SK-MEL-5 (cell line): Measurements from ENCODE around the gene NT5DC4. TPM values are rescaled to one million over a fixed set of nuclear protein-coding genes. Genes with fewer than 3 reads are reported as not detected.

ENCODE experiments used
- DNase-seq: peaks from one replicate; pipeline ENCODE4 v3.0.0-alpha.2; 2016; ENCODE audit warnings: low read depth, low spot score
- in situ Hi-C: cut with HindIII; loops from 2 replicates; pipeline ENCODE4 v1.10.0; 2016; ENCODE audit warnings: low sequenced_read_pairs, high pct_unique_total_duplicates, low pct_unique_long_range_greater_than_20kb
- total RNA-seq: library from RNA; depleted of rRNA; stranded (reverse); fragments of >200 nt; shearing (Covaris generic); gene quantifications from 2 replicates; pipeline ENCODE4 v1.2.3, GENCODE V29; 2014

NT5DC4 gene
- total RNA-seq, 1 experiment from 2014 or later, result not detected

DNA sequence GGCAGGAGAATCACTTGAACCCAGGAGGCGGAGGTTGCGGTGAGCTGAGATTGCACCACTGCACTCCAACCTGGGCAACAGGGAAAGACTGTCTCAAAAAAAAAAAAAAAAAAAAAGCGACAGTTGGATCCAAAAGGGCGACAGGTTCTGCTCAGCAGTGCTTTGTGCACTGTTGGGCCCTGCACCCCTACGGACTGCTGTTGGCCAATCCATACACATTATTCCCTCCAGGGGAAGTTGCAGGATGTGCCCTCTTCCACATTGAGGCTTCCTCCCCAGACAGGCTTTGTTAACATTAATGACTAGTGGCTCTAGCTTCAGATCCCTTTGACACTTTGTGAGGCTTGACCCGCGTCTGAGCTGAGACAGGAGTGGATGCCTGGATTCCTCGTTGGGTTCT, 9.4 kb downstream of the NT5DC4 start:
- DNase-seq, result no peak
- in situ Hi-C loops, result no loop called here

- DNase-seq, result no peak
- in situ Hi-C loops, result no loop called here
These were observed 10.0 kb downstream of the NT5DC4 start for GRCh38 chr2:112730791-112731190.

DNA sequence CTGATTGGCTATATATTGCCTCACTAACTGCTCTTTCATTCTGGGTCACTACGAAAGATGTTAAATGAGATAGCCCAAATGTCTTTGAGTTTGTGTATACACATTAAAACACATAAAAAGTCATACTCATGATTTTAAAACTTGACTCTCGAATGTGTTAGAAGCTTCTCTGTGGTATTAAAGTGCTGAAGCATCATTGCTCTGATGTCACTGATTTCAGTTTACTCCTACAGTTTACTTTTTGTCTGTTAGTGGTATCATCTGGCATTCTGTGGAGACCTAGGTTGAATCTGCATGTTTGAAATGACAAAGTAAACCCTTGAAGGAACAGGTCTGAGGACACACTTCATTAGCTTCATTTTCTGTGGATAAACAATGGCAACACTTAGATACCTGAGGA, 10.7 kb downstream of the NT5DC4 start:
- DNase-seq, result no peak
- in situ Hi-C loops, result no loop called here

- in situ Hi-C loops, result no loop called here
- DNase-seq, result no peak
These were observed 12.6 kb downstream of the NT5DC4 start for GRCh38 chr2:112733456-112733855.

DNA sequence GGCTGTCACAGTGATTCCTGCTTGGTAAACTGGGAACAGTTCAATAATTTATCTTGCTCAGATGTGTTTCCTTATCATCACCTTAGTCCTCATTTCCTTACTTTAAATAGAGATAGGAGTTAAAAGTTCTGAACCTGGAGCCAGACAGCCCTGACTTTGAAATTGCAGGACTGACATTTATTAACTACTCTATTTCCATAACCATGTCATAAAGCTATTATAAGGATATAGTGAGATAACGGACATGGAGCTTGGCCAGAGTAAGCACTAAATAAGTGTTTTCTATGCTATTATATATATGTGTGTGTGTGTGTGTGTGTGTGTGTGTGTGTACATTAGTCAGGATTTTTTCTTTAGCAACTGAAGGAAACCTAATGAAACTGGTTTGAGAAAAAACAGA, 13.1 kb downstream of the NT5DC4 start:
- in situ Hi-C loops, result no loop called here

DNA sequence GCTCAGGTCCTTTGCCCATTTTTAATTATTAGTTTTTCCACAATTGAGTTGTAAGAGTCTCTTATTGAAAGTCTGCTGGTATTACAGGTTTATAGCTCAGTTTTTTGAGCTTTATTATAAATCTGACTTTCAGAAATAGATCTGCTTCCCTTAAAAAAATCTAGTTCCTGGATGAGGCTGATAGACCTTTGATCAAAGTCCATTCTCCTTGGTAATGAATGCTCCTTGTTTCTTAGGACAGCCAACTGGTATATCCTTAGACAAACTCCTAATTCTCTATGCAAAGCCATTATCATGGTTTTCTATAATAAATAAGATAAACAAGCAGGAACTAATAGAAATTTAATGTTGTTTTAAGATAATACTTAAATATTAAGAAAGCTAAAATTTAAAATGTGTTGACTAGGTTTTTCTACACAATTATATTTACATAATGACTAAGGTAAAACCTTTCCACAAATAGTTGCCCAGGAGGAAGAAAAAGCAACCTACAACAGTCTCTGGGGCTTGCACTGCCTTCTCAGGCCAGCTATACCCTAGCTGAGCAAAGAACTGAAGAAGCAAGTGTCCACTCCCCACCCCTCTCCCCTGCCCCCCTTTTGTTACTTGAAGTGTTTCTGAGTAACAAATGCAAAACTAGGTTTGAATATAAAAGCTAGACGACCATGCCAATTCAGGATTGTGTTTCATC, 16.9 kb downstream of the NT5DC4 start:
- in situ Hi-C loops, result no loop called here

More for the DNA sequence above, 13.1 kb downstream of the NT5DC4 start:
- DNase-seq, result no peak

DNA sequence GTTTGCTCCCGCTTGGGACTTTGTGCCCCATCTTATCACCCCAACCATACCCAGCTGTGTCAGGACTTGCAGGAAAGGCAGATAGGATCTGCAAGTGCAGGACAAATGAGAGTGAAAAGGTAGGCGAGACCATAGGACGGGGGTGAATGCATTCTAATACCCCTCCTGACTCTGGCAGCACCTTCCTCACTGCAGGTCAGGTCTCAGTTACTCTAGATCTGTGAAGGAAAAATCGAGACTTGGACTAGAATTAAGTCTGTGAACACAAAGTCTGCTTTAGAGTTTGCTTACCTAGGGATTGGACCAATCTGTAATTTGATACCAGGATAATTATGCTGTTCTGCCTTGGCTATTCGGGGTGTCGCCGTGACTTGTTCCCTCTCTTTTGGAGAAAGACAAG, 19.7 kb downstream of the NT5DC4 start:
- in situ Hi-C loops, result no loop called here
- no peak for DNase-seq

More for the DNA sequence above, 16.9 kb downstream of the NT5DC4 start:
- DNase-seq, result no peak

GRCh38 chr2:112749755-112750559, 29.1 kb downstream of the NT5DC4 start:
- peak; percentile 72 for DNase-seq
- in situ Hi-C loops, result loop anchor here (25.0 kb wide), 1 partner anchor 137 kb away; no protein-coding TSS in a partner anchor

DNA sequence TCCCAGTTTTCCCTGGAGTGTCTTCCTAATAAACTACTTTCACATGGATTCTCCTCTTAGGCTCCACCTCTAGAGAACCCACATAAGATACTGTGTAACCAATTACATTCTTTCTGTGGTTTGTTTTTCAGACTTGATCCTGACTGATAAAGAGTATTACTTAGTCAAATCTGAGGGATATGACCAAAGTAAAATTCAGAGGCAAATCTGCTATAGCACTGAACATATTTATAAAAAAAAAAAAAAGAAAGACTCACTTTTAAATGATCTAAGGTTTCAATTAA, 29.7 kb downstream of the NT5DC4 start:
- no peak for DNase-seq
- in situ Hi-C loops, result loop anchor here (25.0 kb wide), 1 partner anchor 137 kb away; no protein-coding TSS in a partner anchor

DNA sequence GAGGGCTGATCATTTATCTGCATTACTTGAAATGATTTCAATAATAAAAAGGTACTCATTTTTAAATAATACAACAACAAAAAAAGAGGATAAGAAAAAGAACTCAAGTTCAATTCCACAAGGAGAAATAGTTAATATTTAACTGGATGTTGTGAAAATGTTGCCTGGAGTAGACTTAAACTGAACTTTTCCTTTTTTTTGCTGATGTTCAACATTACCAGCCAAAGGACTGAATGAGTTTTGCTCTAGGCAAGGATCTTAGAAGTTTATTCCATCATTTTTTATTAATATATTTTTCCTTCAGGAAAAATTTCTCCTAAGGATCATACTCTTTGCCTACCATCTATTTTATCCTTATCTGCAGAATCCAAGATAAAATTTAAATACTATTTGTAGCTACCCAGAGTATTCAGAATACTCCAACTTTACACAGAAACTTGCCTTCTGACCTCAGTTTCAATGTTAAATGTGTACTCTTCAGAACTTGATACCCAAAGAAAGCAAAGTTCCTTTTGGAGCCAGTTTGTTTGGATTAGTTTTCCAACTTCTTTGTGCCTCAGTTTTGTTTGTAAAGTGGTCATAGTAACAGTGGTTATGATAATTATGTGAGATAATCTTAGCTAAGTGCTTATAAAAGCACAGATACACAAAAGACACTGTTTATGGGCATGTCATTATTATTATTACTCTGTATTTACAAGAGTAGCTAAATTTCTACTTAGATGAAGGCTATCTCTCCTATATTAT, 30.8 kb downstream of the NT5DC4 start:
- no peak for DNase-seq
- in situ Hi-C loops, result loop anchor here (25.0 kb wide), 1 partner anchor 136 kb away; no protein-coding TSS in a partner anchor

DNA sequence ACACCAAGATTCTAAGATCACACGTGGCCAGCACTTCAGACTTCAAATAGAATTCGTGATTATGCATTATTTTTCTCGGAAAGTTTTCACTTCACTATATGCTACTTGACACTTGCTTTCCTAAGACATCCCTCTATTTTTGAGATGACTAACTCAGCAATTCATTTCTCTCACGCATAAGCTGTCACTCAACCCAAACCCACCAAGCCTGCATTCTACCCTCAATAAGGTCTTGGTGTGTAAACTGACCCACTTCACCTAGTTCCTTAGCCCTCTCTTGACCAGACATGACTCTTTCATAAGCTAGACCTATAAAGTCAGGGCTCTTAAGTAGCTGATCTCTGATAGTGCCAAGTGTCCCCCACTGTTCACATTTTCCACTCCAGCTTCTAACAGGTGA, 31.8 kb downstream of the NT5DC4 start:
- in situ Hi-C loops, result loop anchor here (25.0 kb wide), 1 partner anchor 135 kb away; no protein-coding TSS in a partner anchor
- no peak for DNase-seq

DNA sequence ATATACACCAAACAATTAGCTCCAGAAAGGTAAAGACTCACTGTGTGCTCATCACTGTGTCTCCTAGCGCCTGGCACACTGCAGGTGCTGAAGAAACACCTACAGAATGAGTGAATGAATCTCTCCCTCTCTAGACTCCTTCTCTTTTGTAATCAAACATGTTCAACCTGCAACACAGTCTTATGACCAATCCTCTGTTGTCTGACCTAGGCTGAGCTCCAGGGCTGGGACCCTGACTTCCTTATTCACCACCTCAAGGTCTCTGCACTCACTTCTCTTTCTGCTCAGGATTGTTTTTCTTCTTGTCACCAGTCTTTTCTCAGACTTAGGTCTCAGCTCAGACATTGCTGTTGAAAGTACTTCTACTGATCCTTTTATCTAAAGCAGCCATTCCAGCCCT, 33.7 kb downstream of the NT5DC4 start:
- in situ Hi-C loops, result loop anchor here (25.0 kb wide), 1 partner anchor 133 kb away; no protein-coding TSS in a partner anchor

GRCh38 chr2:112755444-112755843, 34.6 kb downstream of the NT5DC4 start:
- in situ Hi-C loops, result loop anchor here (25.0 kb wide), 1 partner anchor 132 kb away; no protein-coding TSS in a partner anchor
- DNase-seq, result no peak

More for the DNA sequence above, 33.7 kb downstream of the NT5DC4 start:
- no peak for DNase-seq

DNA sequence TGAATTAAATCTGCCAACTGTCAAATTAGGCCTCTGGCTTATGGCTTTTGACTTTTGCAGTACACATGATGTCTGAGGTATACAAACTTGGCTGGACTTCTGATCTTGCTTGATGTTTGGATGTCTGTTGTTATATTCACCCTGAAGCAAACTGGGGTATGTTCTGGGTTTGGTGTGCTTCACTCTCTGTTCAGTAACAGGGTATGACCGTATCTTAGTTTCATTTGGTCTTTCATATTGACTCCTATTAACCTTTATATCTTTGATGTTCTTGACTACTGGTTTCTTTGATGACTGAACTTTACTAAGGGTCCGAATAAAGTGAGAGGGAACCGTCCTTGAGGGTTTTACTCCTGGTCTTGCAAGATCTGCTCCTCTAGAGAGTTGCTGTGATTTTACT, 35.4 kb downstream of the NT5DC4 start:
- no peak for DNase-seq
- in situ Hi-C loops, result loop anchor here (25.0 kb wide), 1 partner anchor 131 kb away; no protein-coding TSS in a partner anchor

- DNase-seq, result no peak
- in situ Hi-C loops, result loop anchor here (25.0 kb wide), 1 partner anchor 130 kb away; no protein-coding TSS in a partner anchor
These were observed 36.4 kb downstream of the NT5DC4 start for GRCh38 chr2:112757265-112757664.

DNA sequence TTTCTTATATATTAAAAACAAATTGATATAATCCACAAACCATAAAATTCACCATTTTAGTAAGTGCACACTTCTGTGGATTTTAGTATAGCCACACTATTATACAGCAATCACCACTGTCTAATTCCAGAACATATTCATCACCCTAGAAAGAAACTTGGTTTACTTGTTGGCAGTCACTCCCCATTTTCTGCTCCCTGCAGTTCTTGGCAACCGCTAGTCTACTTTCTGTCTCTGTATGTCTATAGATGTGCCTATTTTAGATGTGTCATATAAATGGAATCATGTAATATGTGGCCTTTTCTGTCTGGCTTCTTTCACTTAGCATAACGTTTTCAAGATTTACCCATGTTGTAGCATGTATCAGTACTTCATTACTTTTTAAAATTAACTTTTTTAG, 37.9 kb downstream of the NT5DC4 start:
- in situ Hi-C loops, result loop anchor here (25.0 kb wide), 1 partner anchor 129 kb away; no protein-coding TSS in a partner anchor

DNA sequence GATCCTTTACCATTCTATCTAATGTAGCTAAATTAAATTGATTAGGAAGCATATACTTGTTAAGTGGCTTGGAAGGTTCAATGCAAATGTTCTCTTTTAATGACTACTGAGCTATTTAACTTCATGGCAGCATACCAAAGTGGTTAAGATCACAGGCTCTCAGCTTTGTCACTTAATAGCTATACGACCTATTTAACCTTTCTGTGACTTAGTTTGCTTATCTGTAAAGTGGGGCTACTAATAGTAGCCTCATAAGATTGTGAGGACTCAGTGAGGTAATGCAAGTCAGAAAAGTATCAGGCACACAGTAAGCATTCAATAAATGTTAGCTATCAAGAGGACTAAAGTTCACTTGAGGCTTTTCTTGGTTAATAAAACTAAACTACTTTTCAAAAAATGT, 39.3 kb downstream of the NT5DC4 start:
- no peak for DNase-seq
- in situ Hi-C loops, result loop anchor here (25.0 kb wide), 1 partner anchor 127 kb away; no protein-coding TSS in a partner anchor

More for the DNA sequence above, 37.9 kb downstream of the NT5DC4 start:
- no peak for DNase-seq

DNA sequence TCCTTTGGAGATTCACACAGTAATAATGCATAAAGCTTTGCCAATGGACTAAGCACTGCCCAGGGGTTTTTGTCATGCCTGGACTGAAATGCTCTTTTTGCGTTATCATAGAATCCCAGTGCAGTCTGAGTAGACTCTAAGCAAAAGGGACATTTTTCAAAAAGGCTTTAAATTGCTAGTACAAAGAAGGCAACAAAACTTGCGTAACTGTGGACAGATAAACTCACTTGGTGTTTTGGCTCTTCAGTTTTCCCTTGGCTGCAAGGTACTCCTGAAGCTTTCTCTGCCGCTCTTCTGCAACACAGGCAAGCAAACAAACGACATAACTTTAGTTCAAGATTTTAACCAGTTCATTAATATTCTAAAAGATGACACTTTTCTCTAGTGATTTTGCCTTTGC, 41.5 kb downstream of the NT5DC4 start:
- in situ Hi-C loops, result loop anchor here (25.0 kb wide), 1 partner anchor 125 kb away; no protein-coding TSS in a partner anchor

More for the DNA sequence above, 41.5 kb downstream of the NT5DC4 start:
- no peak for DNase-seq
